Spleen (tissue), 11 donors: ENCODE results near the gene NFKBIL1. TPM values are rescaled to one million over a fixed set of nuclear protein-coding genes. Genes with fewer than 3 reads are reported as not detected.

Experiments
- DNase-seq: peaks from one replicate; pipeline ENCODE4 v3.0.0-alpha.2; 2020
- H3K27ac ChIP-seq, 8 donors: fragments of 200-600 bp; sonication (generic) in 7 of 8; 1 replicate in 4 of 8; 2 replicates in 4 of 8; pipeline versions ENCODE4 v1.5.0 to v1.8.0; 2016 to 2021; ENCODE audit warnings: inconsistent platforms in 4 of 8, mild to moderate bottlenecking in 4 of 8, moderate library complexity in 1 of 8
- H3K27me3 ChIP-seq, 7 donors: fragments of 200-600 bp; sonication (generic) in 6 of 7; replicated peaks in 1 of 7; 1 replicate in 4 of 7; 2 replicates in 3 of 7; pipeline versions ENCODE4 v1.5.0 to v1.8.0; 2016 to 2021; ENCODE audit warnings: inconsistent platforms in 3 of 7, mild to moderate bottlenecking in 1 of 7
- H3K36me3 ChIP-seq, 6 donors: fragments of 200-600 bp; sonication (generic) in 5 of 6; 1 replicate in 4 of 6; 2 replicates in 2 of 6; pipeline versions ENCODE4 v1.5.0 to v1.8.0; 2016 to 2021; ENCODE audit warnings: inconsistent platforms in 2 of 6
- H3K4me1 ChIP-seq, 6 donors: fragments of 200-600 bp; sonication (generic) in 5 of 6; 1 replicate in 3 of 6; 2 replicates in 3 of 6; pipeline versions ENCODE4 v1.5.0 to v1.8.0; 2016 to 2021; ENCODE audit warnings: inconsistent platforms in 3 of 6
- H3K4me3 ChIP-seq, 8 donors: fragments of 200-600 bp; sonication (generic) in 7 of 8; 1 replicate in 4 of 8; 2 replicates in 4 of 8; pipeline versions ENCODE4 v1.5.0 to v1.8.0; 2016 to 2021; ENCODE audit warnings: inconsistent platforms in 4 of 8, mild to moderate bottlenecking in 4 of 8, moderate library complexity in 2 of 8
- H3K9me3 ChIP-seq, 8 donors: fragments of 200-600 bp; sonication (generic) in 7 of 8; 1 replicate in 4 of 8; 2 replicates in 4 of 8; pipeline versions ENCODE4 v1.5.0 to v1.8.0; 2016 to 2021; ENCODE audit warnings: inconsistent platforms in 4 of 8
- POLR2A ChIP-seq, 3 donors: fragments of 450-650 bp; IDR thresholded peaks; one replicate each; pipeline ENCODE4 v1.5.1; 2017; ENCODE audit warnings: antibody characterized with exemption in 3 of 3, mild to moderate bottlenecking in 1 of 3
- POLR2AphosphoS5 ChIP-seq, 3 donors: sonication (generic); formaldehyde crosslinking; IDR thresholded peaks; one replicate each; pipeline ENCODE4 v1.5.1; 2017; ENCODE audit warnings: antibody characterized with exemption in 3 of 3
- WGBS, 5 donors: extraction: QIAGEN DNeasy Blood & Tissue Kit in 3 of 5; methylation state at CpG; one replicate each; pipeline versions ENCODE4 v1.1.5 to v1.1.7; 2013 to 2018; 5-methylcytosine and 5-hydroxymethylcytosine counted together
- intact Hi-C: fragments of 100-400 bp; cut with DNase I; formaldehyde crosslinking; loops from one replicate; pipeline ENCODE4 v1.15.0; 2023; ENCODE audit warnings: low total_unique reads
- polyA plus RNA-seq, 3 donors: library from polyadenylated mRNA; stranded (reverse); fragments of 200-250 nt; gene quantifications; one replicate each; pipeline ENCODE4 v1.2.1, GENCODE V29; 2013
- total RNA-seq, 7 donors: library from RNA; depleted of rRNA in 3 of 7; stranded (reverse); fragments of >200 nt in 3 of 7; fragmentation: NEBNext Ultra II Directional in 4 of 7; extraction: Animal tissue kit (Norgen Biotek cat#: 25700) in 4 of 7; gene quantifications; one replicate each; pipeline versions ENCODE4 v1.1.0 to v1.2.1, GENCODE V29; 2016 to 2021
- TF ChIP-seq, protein P1 (sequence below), 11 experiments: fragments of 200-600 bp in 7 of 11; fragments of 450-650 bp in 4 of 11; sonication (generic) in 4 of 11; IDR thresholded peaks in 8 of 11; conservative IDR thresholded peaks in 3 of 11; 1 replicate in 7 of 11; 2 replicates in 4 of 11; pipeline versions ENCODE4 v1.4.0 to v1.8.0; 2016 to 2021; ENCODE audit warnings: antibody characterized with exemption in 11 of 11, inconsistent platforms in 4 of 11, mild to moderate bottlenecking in 1 of 11
- donor health status: healthy with polysubstance abuse.
- donor health status: DM: no; HTN: no; CAD: no; lungs with moderate emphysema.
- donor health status: DM: no; HTN: no; CAD: no.
- donor health status: Bipolar disorder and iron deficiency.
- donor health status: healthy.
- donor health status: DM: no; HTN: no; CAD: no.
- donor health status: DM: yes; HTN: yes; CAD: no.

The NFKBIL1 gene
- total and polyA plus RNA-seq, 10 donors: 11.0 to 36.3 (median 19.4) TPM

DNA sequence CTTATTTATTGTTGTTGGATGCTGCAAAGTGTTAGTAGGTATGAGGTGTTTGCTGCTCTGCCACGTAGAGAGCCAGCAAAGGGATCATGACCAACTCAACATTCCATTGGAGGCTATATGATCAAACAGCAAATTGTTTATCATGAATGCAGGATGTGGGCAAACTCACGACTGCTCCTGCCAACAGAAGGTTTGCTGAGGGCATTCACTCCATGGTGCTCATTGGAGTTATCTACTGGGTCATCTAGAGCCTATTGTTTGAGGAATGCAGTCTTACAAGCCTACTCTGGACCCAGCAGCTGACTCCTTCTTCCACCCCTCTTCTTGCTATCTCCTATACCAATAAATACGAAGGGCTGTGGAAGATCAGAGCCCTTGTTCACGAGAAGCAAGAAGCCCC lies 37.4 kb upstream of the NFKBIL1 start:
- intact Hi-C loops: no loop called here
- Histone ChIP-seq H3K36me3 (peaks cover 0 to 74% (median 55%) of the 10 kb centered on the region in 6 donors), H3K4me1 (no peaks in the 10 kb centered on the region), H3K9me3 (no peaks in the 10 kb centered on the region), H3K27me3 (no peaks in the 10 kb centered on the region), H3K4me3 (no peak overlapping the region), H3K27ac (no peak overlapping the region)
- TF ChIP-seq POLR2AphosphoS5 (IDR thresholded peaks at IDR 0.05) (no peak), POLR2A (IDR thresholded peaks at IDR 0.05) (no peak)
- TF ChIP-seq, protein P1, sequence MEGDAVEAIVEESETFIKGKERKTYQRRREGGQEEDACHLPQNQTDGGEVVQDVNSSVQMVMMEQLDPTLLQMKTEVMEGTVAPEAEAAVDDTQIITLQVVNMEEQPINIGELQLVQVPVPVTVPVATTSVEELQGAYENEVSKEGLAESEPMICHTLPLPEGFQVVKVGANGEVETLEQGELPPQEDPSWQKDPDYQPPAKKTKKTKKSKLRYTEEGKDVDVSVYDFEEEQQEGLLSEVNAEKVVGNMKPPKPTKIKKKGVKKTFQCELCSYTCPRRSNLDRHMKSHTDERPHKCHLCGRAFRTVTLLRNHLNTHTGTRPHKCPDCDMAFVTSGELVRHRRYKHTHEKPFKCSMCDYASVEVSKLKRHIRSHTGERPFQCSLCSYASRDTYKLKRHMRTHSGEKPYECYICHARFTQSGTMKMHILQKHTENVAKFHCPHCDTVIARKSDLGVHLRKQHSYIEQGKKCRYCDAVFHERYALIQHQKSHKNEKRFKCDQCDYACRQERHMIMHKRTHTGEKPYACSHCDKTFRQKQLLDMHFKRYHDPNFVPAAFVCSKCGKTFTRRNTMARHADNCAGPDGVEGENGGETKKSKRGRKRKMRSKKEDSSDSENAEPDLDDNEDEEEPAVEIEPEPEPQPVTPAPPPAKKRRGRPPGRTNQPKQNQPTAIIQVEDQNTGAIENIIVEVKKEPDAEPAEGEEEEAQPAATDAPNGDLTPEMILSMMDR (IDR thresholded peaks at IDR 0.05 in 8 of 11, conservative IDR thresholded peaks at IDR 0.05 in 3 of 11): no peak
- DNase-seq: no peak
- 81 to 90% (median 84%) methylated on average over 4 of the region's 4 CpGs for WGBS, 5 donors

GRCh38 chr6:31513456-31514165 lies 33.8 kb upstream of the NFKBIL1 start:
- TF ChIP-seq, protein P1 (IDR thresholded peaks at IDR 0.05 in 8 of 11, conservative IDR thresholded peaks at IDR 0.05 in 3 of 11): no peak
- no peak for TF ChIP-seq POLR2A (IDR thresholded peaks at IDR 0.05)
- no peak for TF ChIP-seq POLR2AphosphoS5 (IDR thresholded peaks at IDR 0.05)
- Histone ChIP-seq H3K4me3 (no peak overlapping the region), H3K27me3 (no peaks in the 10 kb centered on the region), H3K36me3 (peaks cover 0 to 38% (median 26%) of the 10 kb centered on the region in 6 donors), H3K4me1 (peaks cover 0 to 10% (median 0%) of the 10 kb centered on the region in 6 donors), H3K9me3 (no peaks in the 10 kb centered on the region), H3K27ac (no peak overlapping the region)
- no peak for DNase-seq
- 72 to 97% (median 74%) methylated on average over 4 to 5 of the region's 5 CpGs for WGBS, 5 donors
- intact Hi-C loops: no loop called here

GRCh38 chr6:31521835-31522234 lies 25.6 kb upstream of the NFKBIL1 start:
- TF ChIP-seq, protein P1 (IDR thresholded peaks at IDR 0.05 in 8 of 11, conservative IDR thresholded peaks at IDR 0.05 in 3 of 11): no peak
- TF ChIP-seq POLR2A (IDR thresholded peaks at IDR 0.05) (no peak), POLR2AphosphoS5 (IDR thresholded peaks at IDR 0.05) (no peak)
- peaks cover 0 to 5% (median 0%) of the 10 kb centered on the region in 6 donors for H3K4me1 ChIP-seq
- no peaks in the 10 kb centered on the region for H3K9me3 ChIP-seq
- intact Hi-C loops: no loop called here
- no peaks in the 10 kb centered on the region for H3K27me3 ChIP-seq
- WGBS, 5 donors: 74 to 84% (median 76%) methylated on average over 3 of the region's 3 CpGs
- DNase-seq: no peak
- H3K4me3 ChIP-seq: no peak overlapping the region
- no peak overlapping the region for H3K27ac ChIP-seq
- no peaks in the 10 kb centered on the region for H3K36me3 ChIP-seq

DNA sequence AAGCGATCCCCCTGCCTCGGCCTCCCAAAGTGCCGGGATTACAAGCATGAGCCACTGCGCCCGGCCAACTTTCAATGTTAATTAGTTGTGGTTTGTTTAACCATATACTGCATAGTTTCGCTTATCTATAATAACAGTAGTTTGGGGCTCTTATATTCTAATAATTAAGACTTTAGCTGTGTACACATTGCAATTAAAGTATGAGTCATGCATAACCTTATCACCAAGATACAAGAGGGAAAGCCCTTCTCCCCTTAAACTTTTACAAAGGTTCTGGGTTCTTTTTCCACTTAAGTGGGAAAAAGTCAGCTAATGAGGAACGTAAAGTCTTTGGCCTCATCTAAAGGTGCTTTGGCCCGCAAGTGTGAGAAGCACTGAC lies 21.9 kb upstream of the NFKBIL1 start:
- Histone ChIP-seq H3K27me3 (no peaks in the 10 kb centered on the region), H3K36me3 (peaks cover 0 to 27% (median 12%) of the 10 kb centered on the region in 6 donors), H3K9me3 (no peaks in the 10 kb centered on the region), H3K27ac (peak overlapping the region in 3 of 8 donors; percentile 22 to 51 (median 38)), H3K4me3 (no peak overlapping the region), H3K4me1 (peaks cover 0 to 5% (median 0%) of the 10 kb centered on the region in 6 donors)
- TF ChIP-seq, protein P1 (IDR thresholded peaks at IDR 0.05 in 8 of 11, conservative IDR thresholded peaks at IDR 0.05 in 3 of 11): no peak
- TF ChIP-seq POLR2AphosphoS5 (IDR thresholded peaks at IDR 0.05) (no peak), POLR2A (IDR thresholded peaks at IDR 0.05) (no peak)
- intact Hi-C loops: no loop called here
- no peak for DNase-seq
- 79 to 83% (median 81%) methylated on average over 8 of the region's 8 CpGs for WGBS, 5 donors
